ENCODE measurements around the gene IQGAP2.
"Not testable (repeated sequence)": the region's sequence is repeated elsewhere in the genome, so short reads cannot be mapped to it uniquely, and the experiment has no call there.

Gene IQGAP2

GRCh38 chr5:76679231-76679630 is 276.1 kb downstream of the IQGAP2 start:
- no peak overlapping the region for H3K4me3 ChIP-seq (ENCODE audit: low read depth, low read length)
- H3K79me2 ChIP-seq (ENCODE audit: control insufficient read depth, insufficient read depth, low read length, unreplicated experiment) = no peaks in the 10 kb centered on the region
- H3K27ac ChIP-seq (ENCODE audit: low read depth, low read length) = no peak overlapping the region
- no peaks in the 10 kb centered on the region for H3K4me1 ChIP-seq (ENCODE audit: control insufficient read depth, insufficient read depth, low read length, unreplicated experiment)
- H2AFZ ChIP-seq (ENCODE audit: low read length, unreplicated experiment) = no peak overlapping the region
- H3K27me3 ChIP-seq (ENCODE audit: insufficient read depth, low read length) = no peaks in the 10 kb centered on the region
- H3K36me3 ChIP-seq (ENCODE audit: insufficient read depth, low read length) = no peaks in the 10 kb centered on the region

- not testable (repeated sequence) for H3K36me3 ChIP-seq (ENCODE audit: insufficient read depth, low read length); H3K79me2 ChIP-seq (ENCODE audit: control insufficient read depth, insufficient read depth, low read length, unreplicated experiment); H3K27me3 ChIP-seq (ENCODE audit: insufficient read depth, low read length); H3K4me1 ChIP-seq (ENCODE audit: control insufficient read depth, insufficient read depth, low read length, unreplicated experiment); H3K4me3 ChIP-seq (ENCODE audit: low read depth, low read length); H3K27ac ChIP-seq (ENCODE audit: low read depth, low read length); H2AFZ ChIP-seq (ENCODE audit: low read length, unreplicated experiment)
These were observed 277.7 kb downstream of the IQGAP2 start for GRCh38 chr5:76680826-76681225.

GRCh38 chr5:76681287-76681686 is 278.2 kb downstream of the IQGAP2 start:
- Histone ChIP-seq H3K27me3 (ENCODE audit: insufficient read depth, low read length) (no peaks in the 10 kb centered on the region), H2AFZ (ENCODE audit: low read length, unreplicated experiment) (no peak overlapping the region), H3K4me3 (ENCODE audit: low read depth, low read length) (no peak overlapping the region), H3K79me2 (ENCODE audit: control insufficient read depth, insufficient read depth, low read length, unreplicated experiment) (no peaks in the 10 kb centered on the region), H3K4me1 (ENCODE audit: control insufficient read depth, insufficient read depth, low read length, unreplicated experiment) (no peaks in the 10 kb centered on the region), H3K36me3 (ENCODE audit: insufficient read depth, low read length) (no peaks in the 10 kb centered on the region), H3K27ac (ENCODE audit: low read depth, low read length) (no peak overlapping the region)

GRCh38 chr5:76682387-76682786 is 279.3 kb downstream of the IQGAP2 start:
- H3K4me1 ChIP-seq (ENCODE audit: control insufficient read depth, insufficient read depth, low read length, unreplicated experiment) = no peaks in the 10 kb centered on the region
- H3K79me2 ChIP-seq (ENCODE audit: control insufficient read depth, insufficient read depth, low read length, unreplicated experiment) = no peaks in the 10 kb centered on the region
- H3K36me3 ChIP-seq (ENCODE audit: insufficient read depth, low read length) = no peaks in the 10 kb centered on the region
- H3K4me3 ChIP-seq (ENCODE audit: low read depth, low read length) = no peak overlapping the region
- H3K27me3 ChIP-seq (ENCODE audit: insufficient read depth, low read length) = no peaks in the 10 kb centered on the region
- H2AFZ ChIP-seq (ENCODE audit: low read length, unreplicated experiment) = no peak overlapping the region
- no peak overlapping the region for H3K27ac ChIP-seq (ENCODE audit: low read depth, low read length)

- no peaks in the 10 kb centered on the region for H3K36me3 ChIP-seq (ENCODE audit: insufficient read depth, low read length)
- H2AFZ ChIP-seq (ENCODE audit: low read length, unreplicated experiment) = no peak overlapping the region
- peaks cover 12% of the 10 kb centered on the region for H3K4me1 ChIP-seq (ENCODE audit: control insufficient read depth, insufficient read depth, low read length, unreplicated experiment)
- no peaks in the 10 kb centered on the region for H3K79me2 ChIP-seq (ENCODE audit: control insufficient read depth, insufficient read depth, low read length, unreplicated experiment)
- H3K4me3 ChIP-seq (ENCODE audit: low read depth, low read length) = no peak overlapping the region
- H3K27me3 ChIP-seq (ENCODE audit: insufficient read depth, low read length) = no peaks in the 10 kb centered on the region
- H3K27ac ChIP-seq (ENCODE audit: low read depth, low read length) = no peak overlapping the region
These were observed 281.0 kb downstream of the IQGAP2 start for GRCh38 chr5:76683816-76684731.

- no peak overlapping the region for H3K4me3 ChIP-seq (ENCODE audit: low read depth, low read length)
- no peaks in the 10 kb centered on the region for H3K36me3 ChIP-seq (ENCODE audit: insufficient read depth, low read length)
- no peak overlapping the region for H3K27ac ChIP-seq (ENCODE audit: low read depth, low read length)
- H2AFZ ChIP-seq (ENCODE audit: low read length, unreplicated experiment) = no peak overlapping the region
- peaks cover 18% of the 10 kb centered on the region for H3K4me1 ChIP-seq (ENCODE audit: control insufficient read depth, insufficient read depth, low read length, unreplicated experiment)
- no peaks in the 10 kb centered on the region for H3K27me3 ChIP-seq (ENCODE audit: insufficient read depth, low read length)
- H3K79me2 ChIP-seq (ENCODE audit: control insufficient read depth, insufficient read depth, low read length, unreplicated experiment) = no peaks in the 10 kb centered on the region
These were observed 281.9 kb downstream of the IQGAP2 start for GRCh38 chr5:76684756-76685519.

GRCh38 chr5:76685704-76686103 is 282.6 kb downstream of the IQGAP2 start:
- H3K4me3 ChIP-seq (ENCODE audit: low read depth, low read length) = no peak overlapping the region
- H3K4me1 ChIP-seq (ENCODE audit: control insufficient read depth, insufficient read depth, low read length, unreplicated experiment) = peaks cover 26% of the 10 kb centered on the region
- no peak overlapping the region for H3K27ac ChIP-seq (ENCODE audit: low read depth, low read length)
- H3K36me3 ChIP-seq (ENCODE audit: insufficient read depth, low read length) = no peaks in the 10 kb centered on the region
- H3K79me2 ChIP-seq (ENCODE audit: control insufficient read depth, insufficient read depth, low read length, unreplicated experiment) = no peaks in the 10 kb centered on the region
- H2AFZ ChIP-seq (ENCODE audit: low read length, unreplicated experiment) = no peak overlapping the region
- H3K27me3 ChIP-seq (ENCODE audit: insufficient read depth, low read length) = no peaks in the 10 kb centered on the region

GRCh38 chr5:76688212-76688611 is 285.1 kb downstream of the IQGAP2 start:
- H3K4me3 ChIP-seq (ENCODE audit: low read depth, low read length) = no peak overlapping the region
- H3K27me3 ChIP-seq (ENCODE audit: insufficient read depth, low read length) = no peaks in the 10 kb centered on the region
- H3K36me3 ChIP-seq (ENCODE audit: insufficient read depth, low read length) = no peaks in the 10 kb centered on the region
- peak overlapping the region; percentile 83; the same call in 1 of the 2 replicates for H3K27ac ChIP-seq (ENCODE audit: low read depth, low read length)
- H3K79me2 ChIP-seq (ENCODE audit: control insufficient read depth, insufficient read depth, low read length, unreplicated experiment) = no peaks in the 10 kb centered on the region
- no peak overlapping the region for H2AFZ ChIP-seq (ENCODE audit: low read length, unreplicated experiment)
- H3K4me1 ChIP-seq (ENCODE audit: control insufficient read depth, insufficient read depth, low read length, unreplicated experiment) = peaks cover 45% of the 10 kb centered on the region

GRCh38 chr5:76688836-76689235 is 285.8 kb downstream of the IQGAP2 start:
- no peaks in the 10 kb centered on the region for H3K36me3 ChIP-seq (ENCODE audit: insufficient read depth, low read length)

GRCh38 chr5:76689321-76690036 is 286.4 kb downstream of the IQGAP2 start:
- Histone ChIP-seq H3K79me2 (ENCODE audit: control insufficient read depth, insufficient read depth, low read length, unreplicated experiment) (no peaks in the 10 kb centered on the region), H3K36me3 (ENCODE audit: insufficient read depth, low read length) (no peaks in the 10 kb centered on the region), H3K27ac (ENCODE audit: low read depth, low read length) (peak overlapping the region; percentile 83), H3K4me1 (ENCODE audit: control insufficient read depth, insufficient read depth, low read length, unreplicated experiment) (peaks cover 45% of the 10 kb centered on the region), H2AFZ (ENCODE audit: low read length, unreplicated experiment) (peak overlapping the region; percentile 33), H3K4me3 (ENCODE audit: low read depth, low read length) (no peak overlapping the region), H3K27me3 (ENCODE audit: insufficient read depth, low read length) (no peaks in the 10 kb centered on the region)

More at GRCh38 chr5:76688836-76689235, 285.8 kb downstream of the IQGAP2 start:
- H2AFZ ChIP-seq (ENCODE audit: low read length, unreplicated experiment) = peak overlapping the region; percentile 40
- no peak overlapping the region for H3K4me3 ChIP-seq (ENCODE audit: low read depth, low read length)
- H3K4me1 ChIP-seq (ENCODE audit: control insufficient read depth, insufficient read depth, low read length, unreplicated experiment) = peaks cover 45% of the 10 kb centered on the region
- no peaks in the 10 kb centered on the region for H3K27me3 ChIP-seq (ENCODE audit: insufficient read depth, low read length)
- no peaks in the 10 kb centered on the region for H3K79me2 ChIP-seq (ENCODE audit: control insufficient read depth, insufficient read depth, low read length, unreplicated experiment)
- H3K27ac ChIP-seq (ENCODE audit: low read depth, low read length) = peak overlapping the region; percentile 83

Measured in ACC112 (cell line).